ENCODE data around the gene GRIK4. TPM values are rescaled to one million over a fixed set of nuclear protein-coding genes. Genes with fewer than 3 reads are reported as not detected.
A peak's percentile ranks its signal among the peaks of the same experiment; 100 is the strongest.

GRIK4 gene
- total and polyA plus RNA-seq, 2 donors from 2014 or later = 0.25 TPM; not detected in 1

- no peaks in the 10 kb centered on the region for H3K36me3 ChIP-seq (ENCODE audit: control insufficient read depth in 2 of 3, insufficient read depth in 3 of 3, low read length in 3 of 3)
- peaks cover 0 to 4% (median 0%) of the 10 kb centered on the region in 3 donors for H3K4me1 ChIP-seq (ENCODE audit: control insufficient read depth in 2 of 3, insufficient read depth in 2 of 3, low read depth in 1 of 3, low read length in 3 of 3)
- no peaks in the 10 kb centered on the region for H3K9me3 ChIP-seq (ENCODE audit: control insufficient read depth in 2 of 3, insufficient read depth in 1 of 3, low read length in 3 of 3)
- H3K27me3 ChIP-seq (ENCODE audit: control insufficient read depth, insufficient read depth, low read length) = no peaks in the 10 kb centered on the region
- no peak overlapping the region for H3K4me3 ChIP-seq (ENCODE audit: low read length in 3 of 3)
- no peak for FAIRE-seq
- intact Hi-C loops (cut with DNase I) = no loop called here
- no peak overlapping the region for H3K9ac ChIP-seq (ENCODE audit: low read length in 3 of 3)
- H3K27ac ChIP-seq (ENCODE audit: low read depth in 2 of 2, low read length in 2 of 2) = no peak overlapping the region
- DNase-seq = peak in 1 of 5 donors; percentile 23
- TF ChIP-seq CTCF (IDR thresholded peaks at IDR 0.05; ENCODE audit: borderline replicate concordance, extremely low read depth, insufficient read depth) = no peak
These were observed 5.8 kb downstream of the GRIK4 start for GRCh38 chr11:120517390-120517761.

GRCh38 chr11:120517801-120518291 is 6.3 kb downstream of the GRIK4 start:
- no peak overlapping the region for H3K9ac ChIP-seq (ENCODE audit: low read length in 3 of 3)
- H3K9me3 ChIP-seq (ENCODE audit: control insufficient read depth in 2 of 3, insufficient read depth in 1 of 3, low read length in 3 of 3) = no peaks in the 10 kb centered on the region
- TF ChIP-seq CTCF (IDR thresholded peaks at IDR 0.05; ENCODE audit: borderline replicate concordance, extremely low read depth, insufficient read depth) = no peak
- H3K4me3 ChIP-seq (ENCODE audit: low read length in 3 of 3) = no peak overlapping the region
- DNase-seq = peak in 4 of 5 donors; percentile 34 to 84 (median 64)
- no peak overlapping the region for H3K27ac ChIP-seq (ENCODE audit: low read depth in 2 of 2, low read length in 2 of 2)
- no peaks in the 10 kb centered on the region for H3K36me3 ChIP-seq (ENCODE audit: control insufficient read depth in 2 of 3, insufficient read depth in 3 of 3, low read length in 3 of 3)
- peaks cover 0 to 4% (median 0%) of the 10 kb centered on the region in 3 donors for H3K4me1 ChIP-seq (ENCODE audit: control insufficient read depth in 2 of 3, insufficient read depth in 2 of 3, low read depth in 1 of 3, low read length in 3 of 3)
- intact Hi-C loops (cut with DNase I) = no loop called here
- FAIRE-seq = no peak
- no peaks in the 10 kb centered on the region for H3K27me3 ChIP-seq (ENCODE audit: control insufficient read depth, insufficient read depth, low read length)

- DNase-seq (no peak), FAIRE-seq (no peak)
- H3K9me3 ChIP-seq (ENCODE audit: control insufficient read depth in 2 of 3, insufficient read depth in 1 of 3, low read length in 3 of 3) = no peaks in the 10 kb centered on the region
- peaks cover 0 to 4% (median 0%) of the 10 kb centered on the region in 3 donors for H3K4me1 ChIP-seq (ENCODE audit: control insufficient read depth in 2 of 3, insufficient read depth in 2 of 3, low read depth in 1 of 3, low read length in 3 of 3)
- TF ChIP-seq CTCF (IDR thresholded peaks at IDR 0.05; ENCODE audit: borderline replicate concordance, extremely low read depth, insufficient read depth) = no peak
- H3K36me3 ChIP-seq (ENCODE audit: control insufficient read depth in 2 of 3, insufficient read depth in 3 of 3, low read length in 3 of 3) = no peaks in the 10 kb centered on the region
- H3K27me3 ChIP-seq (ENCODE audit: control insufficient read depth, insufficient read depth, low read length) = no peaks in the 10 kb centered on the region
- H3K4me3 ChIP-seq (ENCODE audit: low read length in 3 of 3) = no peak overlapping the region
- no peak overlapping the region for H3K27ac ChIP-seq (ENCODE audit: low read depth in 2 of 2, low read length in 2 of 2)
- intact Hi-C loops (cut with DNase I) = no loop called here
- no peak overlapping the region for H3K9ac ChIP-seq (ENCODE audit: low read length in 3 of 3)
These were observed 6.8 kb downstream of the GRIK4 start for GRCh38 chr11:120518356-120518755.

GRCh38 chr11:120519474-120519873 is 7.9 kb downstream of the GRIK4 start:
- TF ChIP-seq CTCF (IDR thresholded peaks at IDR 0.05; ENCODE audit: borderline replicate concordance, extremely low read depth, insufficient read depth) = no peak
- H3K36me3 ChIP-seq (ENCODE audit: control insufficient read depth in 2 of 3, insufficient read depth in 3 of 3, low read length in 3 of 3) = no peaks in the 10 kb centered on the region
- DNase-seq = no peak
- no peaks in the 10 kb centered on the region for H3K27me3 ChIP-seq (ENCODE audit: control insufficient read depth, insufficient read depth, low read length)
- peaks cover 0 to 4% (median 0%) of the 10 kb centered on the region in 3 donors for H3K4me1 ChIP-seq (ENCODE audit: control insufficient read depth in 2 of 3, insufficient read depth in 2 of 3, low read depth in 1 of 3, low read length in 3 of 3)
- no peak overlapping the region for H3K27ac ChIP-seq (ENCODE audit: low read depth in 2 of 2, low read length in 2 of 2)
- H3K9ac ChIP-seq (ENCODE audit: low read length in 3 of 3) = no peak overlapping the region
- no peak for FAIRE-seq
- H3K9me3 ChIP-seq (ENCODE audit: control insufficient read depth in 2 of 3, insufficient read depth in 1 of 3, low read length in 3 of 3) = no peaks in the 10 kb centered on the region
- intact Hi-C loops (cut with DNase I) = no loop called here
- no peak overlapping the region for H3K4me3 ChIP-seq (ENCODE audit: low read length in 3 of 3)

Measured in kidney (tissue), 14 donors.